Stimulated activated CD4-positive, alpha-beta T cell treated with anti-CD3 and anti-CD28 coated beads, Interleukin-4, amount 100 ng/mL, for 4 hours (primary cell): ENCODE measurements around the gene ADAMTSL3.
"Not testable (repeated sequence)": the region's sequence is repeated elsewhere in the genome, so short reads cannot be mapped to it uniquely, and the experiment has no call there.

Experiments
- DNase-seq, 2 experiments: peaks; one replicate each; pipeline ENCODE4 v3.0.0-alpha.2; 2020

Gene ADAMTSL3

GRCh38 chr15:83657549-83657948 lies 3.6 kb downstream of the ADAMTSL3 start:
- no peak for DNase-seq

- DNase-seq, result no peak
Measured at GRCh38 chr15:83658430-83659416, 4.8 kb downstream of the ADAMTSL3 start.

GRCh38 chr15:83659417-83659812 lies 5.5 kb downstream of the ADAMTSL3 start:
- no peak for DNase-seq

GRCh38 chr15:83665480-83665879 lies 11.6 kb downstream of the ADAMTSL3 start:
- no peak for DNase-seq

GRCh38 chr15:83670672-83671229 lies 16.8 kb downstream of the ADAMTSL3 start:
- DNase-seq, result no peak

- no peak for DNase-seq
Measured at GRCh38 chr15:83671603-83672002, 17.7 kb downstream of the ADAMTSL3 start.

GRCh38 chr15:83673385-83673784 lies 19.5 kb downstream of the ADAMTSL3 start:
- DNase-seq, result no peak

- DNase-seq, result no peak
Measured at GRCh38 chr15:83682476-83683088, 28.7 kb downstream of the ADAMTSL3 start.

GRCh38 chr15:83685916-83686332 lies 32.0 kb downstream of the ADAMTSL3 start:
- DNase-seq, result no peak

GRCh38 chr15:83688201-83688600 lies 34.3 kb downstream of the ADAMTSL3 start:
- no peak for DNase-seq

GRCh38 chr15:83690676-83691075 lies 36.8 kb downstream of the ADAMTSL3 start:
- no peak for DNase-seq

- no peak for DNase-seq
Measured at GRCh38 chr15:83692746-83693581, 39.0 kb downstream of the ADAMTSL3 start.

- no peak for DNase-seq
Measured at GRCh38 chr15:83694015-83694414, 40.1 kb downstream of the ADAMTSL3 start.

GRCh38 chr15:83694536-83694935 lies 40.6 kb downstream of the ADAMTSL3 start:
- no peak for DNase-seq

GRCh38 chr15:83695246-83695645 lies 41.3 kb downstream of the ADAMTSL3 start:
- no peak for DNase-seq

- no peak for DNase-seq
Measured at GRCh38 chr15:83695901-83696425, 42.0 kb downstream of the ADAMTSL3 start.

GRCh38 chr15:83697716-83698115 lies 43.8 kb downstream of the ADAMTSL3 start:
- DNase-seq, result no peak

GRCh38 chr15:83698294-83698693 lies 44.4 kb downstream of the ADAMTSL3 start:
- DNase-seq, result no peak

GRCh38 chr15:83699028-83699427 lies 45.1 kb downstream of the ADAMTSL3 start:
- no peak for DNase-seq

- DNase-seq, result no peak
Measured at GRCh38 chr15:83700082-83700481, 46.2 kb downstream of the ADAMTSL3 start.

GRCh38 chr15:83702314-83702713 lies 48.4 kb downstream of the ADAMTSL3 start:
- DNase-seq, result not testable (repeated sequence)

- no peak for DNase-seq
Measured at GRCh38 chr15:83708328-83708727, 54.4 kb downstream of the ADAMTSL3 start.

- DNase-seq, result no peak
Measured at GRCh38 chr15:83709241-83709640, 55.3 kb downstream of the ADAMTSL3 start.
